H1 (cell line): ENCODE measurements around the gene ALDH4A1. TPM values are rescaled to one million over a fixed set of nuclear protein-coding genes. Genes with fewer than 3 reads are reported as not detected.

Experiments
- KDM5A ChIP-seq: fragments of 200-600 bp; IDR thresholded peaks from 2 replicates; pipeline ENCODE4 v1.7.1; 2012; ENCODE audit warnings: mild to moderate bottlenecking, low read length, inconsistent platforms, mixed read lengths
- TEAD4 ChIP-seq: IDR thresholded peaks from 2 replicates; pipeline ENCODE4 v1.6.1; 2012; ENCODE audit warnings: low read depth, low read length, inconsistent platforms, mixed read lengths
- polyA plus RNA-seq, 7 experiments: library from polyadenylated mRNA; depleted of rRNA in 3 of 7; stranded (reverse) in 5 of 7; unstranded in 2 of 7; fragments of >200 nt in 5 of 7; fragments of 200-250 nt in 2 of 7; gene quantifications; 1 replicate in 5 of 7; 2 replicates in 1 of 7; 4 replicates in 1 of 7; pipeline versions ENCODE4 v1.2.1 to v1.2.3, GENCODE V29; 2011 to 2013; ENCODE audit warnings: missing spikeins in 2 of 7, mixed read lengths in 2 of 7
- total RNA-seq: library from RNA; stranded (reverse); fragmentation: NEBNext Ultra II Directional; extraction: Animal tissue kit (Norgen Biotek cat#: 25700); gene quantifications from 2 replicates; pipeline ENCODE4 v1.2.1, GENCODE V29; 2021

Gene ALDH4A1
- total and polyA plus RNA-seq, 2 of the 8 experiments (the other 6 are each of a cell fraction or from before 2014, with no cell fraction given): 30.3 to 35.9 TPM

- no peak for TF ChIP-seq KDM5A
- no peak for TF ChIP-seq TEAD4
Measured at GRCh38 chr1:18907917-18908845, 5.8 kb upstream of the ALDH4A1 start (continued).
